Measurements from ENCODE around the gene CD3E. TPM values are rescaled to one million over a fixed set of nuclear protein-coding genes. Genes with fewer than 3 reads are reported as not detected.

CD3E gene
- total RNA-seq, 5 donors from 2014 or later (not counting 1 experiment from before 2014, with no cell fraction given), result 555 to 659 (median 596) TPM

DNA sequence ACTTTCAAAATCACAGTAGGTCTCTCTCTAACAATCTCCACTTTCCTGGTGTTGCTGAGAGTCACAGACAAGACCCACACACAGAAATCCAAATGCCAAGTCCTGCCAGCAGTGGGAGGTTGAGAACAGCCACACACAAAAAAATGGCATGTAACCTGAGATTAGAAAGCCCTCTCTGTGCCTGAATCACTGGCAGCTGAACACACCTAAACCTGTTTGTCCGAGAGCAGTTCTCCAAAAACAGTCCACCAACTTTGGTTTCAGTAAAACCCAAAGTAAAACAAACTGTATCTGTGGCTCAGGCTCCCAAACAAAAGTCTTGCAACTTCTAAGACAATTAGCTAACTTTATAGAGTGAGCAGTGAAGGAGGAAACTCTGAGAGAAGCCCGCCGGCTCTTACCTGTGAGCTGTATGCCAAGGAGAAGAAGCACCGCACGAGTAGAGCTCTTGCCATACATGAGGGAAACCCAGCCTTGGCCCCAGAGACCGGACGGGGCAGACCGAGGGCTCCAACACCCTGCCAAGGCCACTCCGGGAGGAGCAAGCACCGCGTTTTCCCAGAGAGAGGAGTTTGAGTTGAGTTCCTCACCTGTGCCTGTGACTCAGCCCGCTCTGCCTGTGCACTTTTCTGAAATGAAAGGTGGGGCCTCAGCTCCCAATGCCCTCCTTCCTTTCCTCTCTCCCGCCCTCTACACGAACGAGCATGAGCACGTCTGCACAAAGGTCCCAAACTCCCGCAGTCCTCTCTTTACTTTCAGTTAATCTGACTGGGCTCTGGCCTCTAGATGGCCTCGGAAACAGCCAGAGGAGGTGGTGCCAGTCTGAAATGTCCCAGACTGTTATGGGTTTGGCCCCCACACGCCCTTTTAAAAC is 40.6 kb upstream of the CD3E start, which contains the start of gene MPZL2:
Gene MPZL2, minus strand, starts transcription at position 603 of the 874 bp plus-strand sequence. Its CDS starts 144 bp downstream, at position 459.
- CTCF ChIA-PET, result interaction anchor here (0.7 to 2.2 kb wide), 5 partner anchors 22 to 84 kb away, joined by 3 to 7 read pairs (median 4); no protein-coding TSS in a partner anchor
- no peaks in the 10 kb centered on the region for H3K9me3 Mint-ChIP-seq
- POLR2A ChIA-PET, result no interaction called here
- 39% methylated on average over 18 of the region's 19 CpGs for WGBS (ENCODE audit: insufficient coverage)
- H3K4me1 ChIP-seq (ENCODE audit: control insufficient read depth in 1 of 2, extremely low read depth in 1 of 2, insufficient read depth in 2 of 2, low read length in 2 of 2), result peaks cover 8 to 13% of the 10 kb centered on the region in 2 experiments
- H3K9me3 ChIP-seq, result no peaks in the 10 kb centered on the region
- no peak within 1 kb of the TSS for H3K27ac ChIP-seq (ENCODE audit: low read length)
- ATAC-seq (replicated peaks in 1 of 4) (peak; percentile 70 to 80 (median 75)), DNase-seq (peak in 9 of 35 experiments; percentile 6 to 35 (median 21))
- H3K36me3 ChIP-seq (ENCODE audit: control insufficient read depth in 2 of 2, extremely low read depth in 1 of 2, insufficient read depth in 1 of 2, low read length in 1 of 2), result no peaks in the 10 kb centered on the region
- no peaks in the 10 kb centered on the region for H3K27me3 ChIP-seq (replicated peaks in 1 of 2; ENCODE audit: control insufficient read depth in 2 of 2, extremely low read depth in 1 of 2, insufficient read depth in 2 of 2, low read length in 1 of 2)
- H3K4me3 Mint-ChIP-seq, result peak within 1 kb of the TSS; percentile 71 to 85 (median 72)
- peaks cover 5% of the 10 kb centered on the region for H3K36me3 Mint-ChIP-seq
- H3K4me3 ChIP-seq (ENCODE audit: control insufficient read depth in 1 of 2, extremely low read depth in 1 of 2, low read length in 1 of 2), result peak within 1 kb of the TSS; percentile 27 to 69
- peak within 1 kb of the TSS; percentile 76 to 81 for H3K27ac Mint-ChIP-seq
- H3K27me3 Mint-ChIP-seq, result peaks cover 0 to 3% of the 10 kb centered on the region in 2 donors
- H3K4me1 Mint-ChIP-seq, result peaks cover 29 to 46% (median 30%) of the 10 kb centered on the region in 3 donors

- ATAC-seq (replicated peaks in 1 of 4) (no peak), DNase-seq (no peak)
- Mint-ChIP-seq H3K4me1 (peaks cover 29 to 43% (median 30%) of the 10 kb centered on the region in 3 donors), H3K27me3 (peaks cover 0 to 3% of the 10 kb centered on the region in 2 donors), H3K27ac (peak overlapping the region in 1 of 2 donors; percentile 76), H3K36me3 (no peaks in the 10 kb centered on the region), H3K4me3 (peak overlapping the region; percentile 71 to 85 (median 72)), H3K9me3 (no peaks in the 10 kb centered on the region)
- ChIA-PET CTCF (interaction anchor here (0.6 to 2.2 kb wide), 7 partner anchors 23 to 1467 kb away, joined by 3 to 8 read pairs (median 4); no protein-coding TSS in a partner anchor), POLR2A (interaction anchor here in 1 of 2 donors (0.6 kb wide), 1 partner anchor 24 kb away, joined by 3 read pairs; no protein-coding TSS in a partner anchor)
- Histone ChIP-seq H3K4me1 (ENCODE audit: control insufficient read depth in 1 of 2, extremely low read depth in 1 of 2, insufficient read depth in 2 of 2, low read length in 2 of 2) (peaks cover 8 to 13% of the 10 kb centered on the region in 2 experiments), H3K9me3 (no peaks in the 10 kb centered on the region), H3K4me3 (ENCODE audit: control insufficient read depth in 1 of 2, extremely low read depth in 1 of 2, low read length in 1 of 2) (peak overlapping the region in 1 of 2 donors; percentile 69), H3K27me3 (replicated peaks in 1 of 2; ENCODE audit: control insufficient read depth in 2 of 2, extremely low read depth in 1 of 2, insufficient read depth in 2 of 2, low read length in 1 of 2) (no peaks in the 10 kb centered on the region), H3K36me3 (ENCODE audit: control insufficient read depth in 2 of 2, extremely low read depth in 1 of 2, insufficient read depth in 1 of 2, low read length in 1 of 2) (no peaks in the 10 kb centered on the region), H3K27ac (ENCODE audit: low read length) (no peak overlapping the region)
- WGBS (ENCODE audit: insufficient coverage), result 91% methylated on average over 11 of the region's 13 CpGs
These were observed 39.7 kb upstream of the CD3E start for GRCh38 chr11:118264569-118265465.

DNA sequence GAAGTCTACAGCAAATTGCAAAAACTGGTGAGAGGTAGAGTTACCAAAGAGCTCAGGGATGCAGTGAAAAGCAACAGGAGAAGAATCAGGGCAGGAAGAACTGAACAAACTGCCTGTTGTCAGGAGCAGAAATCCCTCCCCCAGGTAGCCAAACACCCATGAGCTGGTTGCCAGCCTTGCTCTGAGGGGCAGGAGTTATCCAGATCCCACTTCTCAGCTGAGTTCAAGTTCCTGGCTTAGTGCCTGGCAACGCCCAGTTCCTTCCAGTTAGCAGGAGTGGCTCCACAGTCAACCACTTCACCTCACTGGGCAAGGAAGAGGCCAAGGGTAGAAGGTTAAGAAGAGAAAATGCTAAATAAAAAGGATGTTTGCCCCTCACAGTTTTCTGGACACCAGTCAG is 38.6 kb upstream of the CD3E start:
- H3K27ac Mint-ChIP-seq, result peak overlapping the region; percentile 1 to 20

DNA sequence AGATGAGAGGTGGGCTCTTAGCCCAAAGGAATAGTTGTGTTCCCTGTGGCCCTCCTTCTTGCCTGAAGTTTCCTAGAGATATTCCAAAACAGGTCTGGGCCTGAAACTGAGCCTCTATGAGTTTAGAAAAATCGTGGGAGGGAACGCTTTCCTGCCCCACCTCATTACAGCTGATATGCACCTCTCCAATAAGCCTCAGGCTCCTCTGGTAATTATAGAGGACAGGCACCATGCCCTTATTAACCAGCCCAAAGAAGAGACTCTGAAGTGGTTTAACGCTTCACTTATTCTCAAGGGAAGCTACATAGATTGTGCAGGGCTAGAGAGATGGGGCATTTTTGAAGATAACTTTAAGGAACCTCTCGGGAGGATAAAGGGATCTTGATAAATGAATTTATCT is 37.0 kb upstream of the CD3E start:
- ChIA-PET CTCF (no interaction called here), POLR2A (no interaction called here)
- no CpG with 5 or more reads among the region's 4 CpGs for WGBS (ENCODE audit: insufficient coverage)
- no peak overlapping the region for H3K27ac ChIP-seq (ENCODE audit: low read length)
- ATAC-seq (replicated peaks in 1 of 4) (no peak), DNase-seq (no peak)
- no peaks in the 10 kb centered on the region for H3K9me3 ChIP-seq
- H3K36me3 Mint-ChIP-seq, result no peaks in the 10 kb centered on the region
- peaks cover 20 to 27% (median 25%) of the 10 kb centered on the region in 3 donors for H3K4me1 Mint-ChIP-seq
- no peaks in the 10 kb centered on the region for H3K9me3 Mint-ChIP-seq
- H3K27me3 Mint-ChIP-seq, result peaks cover 0 to 1% of the 10 kb centered on the region in 2 donors
- H3K4me3 Mint-ChIP-seq, result no peak overlapping the region
- no peaks in the 10 kb centered on the region for H3K36me3 ChIP-seq (ENCODE audit: control insufficient read depth in 2 of 2, extremely low read depth in 1 of 2, insufficient read depth in 1 of 2, low read length in 1 of 2)
- no peak overlapping the region for H3K4me3 ChIP-seq (ENCODE audit: control insufficient read depth in 1 of 2, extremely low read depth in 1 of 2, low read length in 1 of 2)
- no peak overlapping the region for H3K27ac Mint-ChIP-seq
- H3K4me1 ChIP-seq (ENCODE audit: control insufficient read depth in 1 of 2, extremely low read depth in 1 of 2, insufficient read depth in 2 of 2, low read length in 2 of 2), result peaks cover 8 to 13% of the 10 kb centered on the region in 2 experiments
- no peaks in the 10 kb centered on the region for H3K27me3 ChIP-seq (replicated peaks in 1 of 2; ENCODE audit: control insufficient read depth in 2 of 2, extremely low read depth in 1 of 2, insufficient read depth in 2 of 2, low read length in 1 of 2)

More for the DNA sequence above, 38.6 kb upstream of the CD3E start:
- H3K4me3 Mint-ChIP-seq, result no peak overlapping the region
- Histone ChIP-seq H3K4me1 (ENCODE audit: control insufficient read depth in 1 of 2, extremely low read depth in 1 of 2, insufficient read depth in 2 of 2, low read length in 2 of 2) (peaks cover 8 to 13% of the 10 kb centered on the region in 2 experiments), H3K4me3 (ENCODE audit: control insufficient read depth in 1 of 2, extremely low read depth in 1 of 2, low read length in 1 of 2) (no peak overlapping the region), H3K27ac (ENCODE audit: low read length) (no peak overlapping the region), H3K27me3 (replicated peaks in 1 of 2; ENCODE audit: control insufficient read depth in 2 of 2, extremely low read depth in 1 of 2, insufficient read depth in 2 of 2, low read length in 1 of 2) (no peaks in the 10 kb centered on the region), H3K9me3 (no peaks in the 10 kb centered on the region), H3K36me3 (ENCODE audit: control insufficient read depth in 2 of 2, extremely low read depth in 1 of 2, insufficient read depth in 1 of 2, low read length in 1 of 2) (no peaks in the 10 kb centered on the region)
- no peaks in the 10 kb centered on the region for H3K36me3 Mint-ChIP-seq
- no peaks in the 10 kb centered on the region for H3K9me3 Mint-ChIP-seq
- ATAC-seq (replicated peaks in 1 of 4) (no peak), DNase-seq (no peak)
- ChIA-PET CTCF (interaction anchor here in 1 of 2 donors (2.2 kb wide), 1 partner anchor 24 kb away, joined by 7 read pairs; no protein-coding TSS in a partner anchor), POLR2A (interaction anchor here in 1 of 2 donors (0.6 kb wide), 1 partner anchor 67 kb away, joined by 3 read pairs; no protein-coding TSS in a partner anchor)
- H3K27me3 Mint-ChIP-seq, result peaks cover 0 to 5% of the 10 kb centered on the region in 2 donors
- no CpG with 5 or more reads among the region's 1 CpG for WGBS (ENCODE audit: insufficient coverage)
- H3K4me1 Mint-ChIP-seq, result peaks cover 20 to 34% (median 29%) of the 10 kb centered on the region in 3 donors

DNA sequence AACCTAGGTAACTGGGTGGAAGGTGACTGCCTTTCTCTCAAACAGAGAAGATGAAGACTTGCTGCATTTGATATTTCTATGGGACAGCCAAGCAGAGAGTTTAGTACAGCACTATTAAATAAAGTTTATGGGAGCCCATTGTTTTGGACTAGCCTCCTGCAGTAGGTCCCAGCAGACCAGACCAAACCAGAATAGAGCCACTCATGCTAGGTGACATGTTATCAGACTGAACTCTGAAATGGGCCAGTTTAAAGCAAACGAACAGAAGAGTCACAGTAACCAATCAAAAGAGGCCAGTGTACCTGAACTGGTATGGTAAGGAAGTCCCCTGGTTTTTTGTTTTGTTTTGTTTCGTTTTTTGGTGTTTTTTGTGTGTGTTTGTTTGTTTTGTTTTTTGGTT is 32.5 kb upstream of the CD3E start:
- no peaks in the 10 kb centered on the region for H3K4me1 ChIP-seq (ENCODE audit: control insufficient read depth in 1 of 2, extremely low read depth in 1 of 2, insufficient read depth in 2 of 2, low read length in 2 of 2)
- WGBS (ENCODE audit: insufficient coverage), result 63% methylated on average over 1 of the region's 2 CpGs
- no peak overlapping the region for H3K27ac ChIP-seq (ENCODE audit: low read length)
- H3K4me3 Mint-ChIP-seq, result no peak overlapping the region
- no peak overlapping the region for H3K4me3 ChIP-seq (ENCODE audit: control insufficient read depth in 1 of 2, extremely low read depth in 1 of 2, low read length in 1 of 2)
- H3K36me3 Mint-ChIP-seq, result no peaks in the 10 kb centered on the region
- H3K27ac Mint-ChIP-seq, result no peak overlapping the region
- no peaks in the 10 kb centered on the region for H3K36me3 ChIP-seq (ENCODE audit: control insufficient read depth in 2 of 2, extremely low read depth in 1 of 2, insufficient read depth in 1 of 2, low read length in 1 of 2)
- no peaks in the 10 kb centered on the region for H3K9me3 ChIP-seq
- ATAC-seq (replicated peaks in 1 of 4) (no peak), DNase-seq (no peak)
- H3K27me3 ChIP-seq (replicated peaks in 1 of 2; ENCODE audit: control insufficient read depth in 2 of 2, extremely low read depth in 1 of 2, insufficient read depth in 2 of 2, low read length in 1 of 2), result no peaks in the 10 kb centered on the region
- CTCF ChIA-PET, result no interaction called here
- peaks cover 0 to 1% of the 10 kb centered on the region in 2 donors for H3K27me3 Mint-ChIP-seq
- H3K4me1 Mint-ChIP-seq, result peaks cover 19 to 26% (median 25%) of the 10 kb centered on the region in 3 donors
- POLR2A ChIA-PET, result no interaction called here
- no peaks in the 10 kb centered on the region for H3K9me3 Mint-ChIP-seq

DNA sequence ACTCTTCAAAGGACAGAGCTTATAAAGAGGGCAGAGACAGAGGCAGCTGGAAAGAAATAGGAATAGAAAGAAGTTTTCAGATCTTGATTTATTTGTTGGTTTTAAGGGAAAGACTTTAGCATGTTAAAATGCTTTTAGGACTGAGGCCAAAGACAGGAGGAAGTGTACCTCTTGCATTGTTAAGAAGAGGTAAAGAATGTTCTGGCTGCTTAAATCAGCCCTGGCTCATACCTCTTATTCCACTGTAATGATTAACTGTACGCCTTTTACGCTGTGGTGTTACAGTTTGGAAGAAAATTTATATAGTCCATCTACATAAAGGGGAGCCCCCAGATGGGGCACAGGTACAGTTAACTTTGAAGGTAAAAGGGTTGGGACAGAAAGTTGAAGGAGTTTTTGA is 30.3 kb upstream of the CD3E start:
- H3K4me3 ChIP-seq (ENCODE audit: control insufficient read depth in 1 of 2, extremely low read depth in 1 of 2, low read length in 1 of 2), result no peak overlapping the region
- no peaks in the 10 kb centered on the region for H3K27me3 ChIP-seq (replicated peaks in 1 of 2; ENCODE audit: control insufficient read depth in 2 of 2, extremely low read depth in 1 of 2, insufficient read depth in 2 of 2, low read length in 1 of 2)
- no peak overlapping the region for H3K27ac ChIP-seq (ENCODE audit: low read length)
- H3K4me1 Mint-ChIP-seq, result peaks cover 25 to 31% (median 26%) of the 10 kb centered on the region in 3 donors
- WGBS (ENCODE audit: insufficient coverage), result no CpG with 5 or more reads among the region's 2 CpGs
- no peak for DNase-seq
- no peak overlapping the region for H3K4me3 Mint-ChIP-seq
- no peaks in the 10 kb centered on the region for H3K36me3 ChIP-seq (ENCODE audit: control insufficient read depth in 2 of 2, extremely low read depth in 1 of 2, insufficient read depth in 1 of 2, low read length in 1 of 2)
- no peaks in the 10 kb centered on the region for H3K36me3 Mint-ChIP-seq
- H3K9me3 ChIP-seq, result no peaks in the 10 kb centered on the region
- H3K27me3 Mint-ChIP-seq, result peaks cover 0 to 1% of the 10 kb centered on the region in 2 donors
- ChIA-PET CTCF (no interaction called here), POLR2A (interaction anchor here in 1 of 2 donors (1.6 kb wide), 1 partner anchor 10 kb away, joined by 5 read pairs; no protein-coding TSS in a partner anchor)
- H3K9me3 Mint-ChIP-seq, result no peaks in the 10 kb centered on the region
- ATAC-seq (replicated peaks in 1 of 4), result no peak
- H3K27ac Mint-ChIP-seq, result no peak overlapping the region
- H3K4me1 ChIP-seq (ENCODE audit: control insufficient read depth in 1 of 2, extremely low read depth in 1 of 2, insufficient read depth in 2 of 2, low read length in 2 of 2), result no peaks in the 10 kb centered on the region

Data from T-cell (primary cell).